ENCODE measurements around the gene DAPK3. TPM values are rescaled to one million over a fixed set of nuclear protein-coding genes. Genes with fewer than 3 reads are reported as not detected.

DAPK3 gene
- total RNA-seq, 1 donor from 2014 or later: 56.5 TPM

- DNase-seq (ENCODE audit: low spot score): no peak
Measured at GRCh38 chr19:3932931-3933810, 37.7 kb downstream of the DAPK3 start, which contains the start of gene NMRK2. NMRK2 (plus strand) TSS chr19:3933069; CDS start chr19:3933672, 603 bp downstream.

DNA sequence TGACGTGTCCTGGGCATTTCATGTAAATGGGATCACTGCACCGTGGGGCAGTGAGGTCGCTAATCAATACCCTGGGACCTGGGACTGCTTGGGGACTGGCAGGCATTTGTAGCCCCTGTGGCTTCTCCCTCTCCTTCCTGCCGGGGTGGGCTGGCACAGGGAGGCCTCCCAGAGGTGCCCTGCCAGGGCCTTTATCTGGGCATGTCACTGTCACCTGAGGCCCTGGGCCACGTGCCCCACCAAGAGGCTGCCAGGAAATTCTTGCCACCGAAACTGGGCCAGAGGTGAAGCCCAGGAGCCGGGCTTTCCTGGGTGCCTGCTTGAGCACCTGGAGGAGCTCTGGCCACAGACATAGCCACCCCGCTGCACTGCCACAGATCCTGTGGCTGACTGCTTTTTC, 39.9 kb downstream of the DAPK3 start:
- no peak for DNase-seq (ENCODE audit: low spot score)

- no peak for DNase-seq (ENCODE audit: low spot score)
Measured at GRCh38 chr19:3923912-3924311, 47.0 kb downstream of the DAPK3 start.

DNA sequence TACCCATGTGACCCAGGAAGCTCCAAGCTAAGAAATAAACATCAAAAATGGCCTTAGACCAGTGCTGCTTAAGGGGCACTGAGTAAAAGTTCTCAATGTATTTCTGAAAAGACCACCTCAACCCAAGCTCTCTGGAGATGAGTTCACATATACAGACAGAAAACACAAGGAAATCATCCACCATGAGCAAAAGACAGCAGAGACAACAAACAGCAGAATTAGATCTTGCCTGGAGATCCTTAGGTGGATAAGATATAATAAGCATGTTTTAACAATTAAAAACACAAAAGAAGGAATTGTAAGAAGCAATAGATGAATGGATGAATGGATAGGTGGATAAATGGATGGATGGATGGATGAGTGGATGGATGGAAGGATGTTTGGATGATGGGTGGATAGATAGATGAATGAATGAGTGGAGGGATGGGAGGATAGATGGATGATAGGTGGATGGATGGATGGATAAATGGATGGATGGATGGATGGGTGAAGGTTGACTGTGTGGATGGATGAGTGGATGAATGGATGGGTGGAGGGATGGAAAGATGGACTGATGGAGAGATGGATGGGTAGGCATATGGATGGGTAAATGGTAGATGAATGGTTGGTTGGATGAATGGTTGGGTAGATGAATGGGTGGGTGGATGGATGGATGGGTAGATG, 47.7 kb downstream of the DAPK3 start:
- no peak for DNase-seq (ENCODE audit: low spot score)

GRCh38 chr19:3919793-3920192, 51.1 kb downstream of the DAPK3 start:
- no peak for DNase-seq (ENCODE audit: low spot score)

GRCh38 chr19:3916033-3916432, 54.9 kb downstream of the DAPK3 start:
- DNase-seq (ENCODE audit: low spot score): no peak

- no peak for DNase-seq (ENCODE audit: low spot score)
Measured at GRCh38 chr19:3914199-3914598, 56.7 kb downstream of the DAPK3 start.

DNA sequence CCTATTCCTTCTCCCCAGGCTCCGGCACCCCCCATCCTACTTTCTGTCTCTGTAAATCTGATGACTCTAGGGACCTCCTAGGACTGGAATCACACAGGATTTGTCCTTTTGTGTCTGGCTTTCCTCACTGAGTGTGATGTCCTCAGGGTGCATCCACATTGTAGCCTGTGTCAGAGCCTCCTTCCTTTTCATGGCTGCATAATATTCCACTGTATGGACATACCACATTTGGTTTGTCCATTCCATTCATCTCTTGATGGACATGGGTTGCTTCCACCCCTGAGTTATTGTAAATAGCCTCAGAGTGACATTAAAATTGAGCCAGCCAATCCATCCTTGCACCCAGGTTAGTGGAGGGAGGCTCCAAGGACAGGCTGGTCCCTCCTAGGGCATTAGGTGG, 60.8 kb downstream of the DAPK3 start:
- DNase-seq (ENCODE audit: low spot score): no peak

Small RNAs within 50 kb of the gene (microRNA-seq; reads per million reads assigned to microRNA genes)
- gene MIR637 (ENCODE audit: borderline number of aligned reads): not detected

Other genes with a start within 250 kb of the DAPK3 start
- gene APBA3, start 209.4 kb downstream of the DAPK3 start, total RNA-seq: 12.1 TPM
- gene MRPL54, start 208.4 kb downstream of the DAPK3 start, total RNA-seq: 72.7 TPM
- gene RAX2, start 198.9 kb downstream of the DAPK3 start, total RNA-seq: not detected
- 3.3 TPM for gene MATK, start 184.7 kb downstream of the DAPK3 start, total RNA-seq
- gene ZFR2, start 102.1 kb downstream of the DAPK3 start, total RNA-seq: not detected
- not detected for gene ATCAY, start 90.4 kb downstream of the DAPK3 start, total RNA-seq
- gene NMRK2, start 38.0 kb downstream of the DAPK3 start, total RNA-seq: not detected
- 2,131 TPM for gene EEF2, start 14.4 kb upstream of the DAPK3 start, total RNA-seq
- 17.9 TPM for gene PIAS4, start 36.6 kb upstream of the DAPK3 start, total RNA-seq
- 51.2 TPM for gene ZBTB7A, start 95.8 kb upstream of the DAPK3 start, total RNA-seq
- 110 TPM for gene MAP2K2, start 153.0 kb upstream of the DAPK3 start, total RNA-seq
- gene CREB3L3, start 182.5 kb upstream of the DAPK3 start, total RNA-seq: 1.00 TPM
- gene SIRT6, start 211.5 kb upstream of the DAPK3 start, total RNA-seq: 20.7 TPM
- gene ANKRD24, start 211.6 kb upstream of the DAPK3 start, total RNA-seq: 1.4 TPM